DOHH2 (cell line): ENCODE measurements around the gene METAP1D.

ENCODE experiments used
- EZH2phosphoT487 ChIP-seq: fragments of 200-600 bp; sonication (generic); IDR thresholded peaks from 2 replicates; pipeline ENCODE4 v1.6.1; 2017; ENCODE audit warnings: borderline replicate concordance, mild to moderate bottlenecking, antibody characterized with exemption, low read length, moderate library complexity, mixed read lengths
- TF ChIP-seq, protein P1 (sequence below): fragments of 200-600 bp; sonication (generic); IDR thresholded peaks from one replicate; pipeline ENCODE4 v1.5.1; 2014; ENCODE audit warnings: antibody characterized with exemption, mild to moderate bottlenecking, low read depth, low read length; ENCODE audit not compliant: poor library complexity, severe bottlenecking

DNA sequence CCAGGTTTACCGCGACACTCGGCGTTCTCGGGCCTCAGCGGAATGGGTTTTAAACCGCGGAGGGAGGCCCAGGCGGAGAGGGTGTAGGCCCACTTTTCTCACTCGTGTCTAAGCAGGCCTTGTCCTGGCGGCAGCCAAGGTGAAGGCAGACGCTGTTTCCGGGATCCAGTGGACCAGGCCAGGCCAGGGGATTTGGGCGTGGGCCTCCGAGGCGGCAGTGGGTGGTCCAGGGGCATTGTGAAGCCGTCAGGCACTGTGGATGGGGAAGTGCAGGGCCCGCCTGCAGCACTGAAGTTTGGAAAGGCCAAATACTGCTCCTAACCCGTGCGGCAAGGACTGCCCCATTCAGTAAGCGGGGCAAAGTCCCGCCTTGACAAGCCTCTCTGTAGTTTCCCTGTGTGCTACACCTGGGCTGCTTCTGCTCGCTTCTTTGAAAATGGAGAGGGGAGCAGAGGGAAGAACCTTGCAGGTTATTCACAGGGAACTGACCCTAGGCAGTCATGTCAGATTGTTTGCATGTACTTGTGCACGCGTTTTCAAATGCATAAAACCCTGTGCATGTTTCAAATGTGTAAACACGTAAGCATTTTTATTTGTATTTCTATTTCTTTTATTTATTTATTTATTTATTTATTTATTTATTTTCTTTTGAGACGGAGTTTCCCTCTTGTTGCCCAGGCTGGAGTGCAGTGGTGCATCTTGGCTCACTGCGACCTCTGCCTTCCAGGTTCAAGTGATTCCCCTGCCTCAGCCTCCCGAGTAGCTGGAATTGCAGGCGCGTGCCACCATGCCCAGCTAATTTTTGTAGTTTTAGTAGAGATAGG, 110.4 kb downstream of the METAP1D start:
- TF ChIP-seq, protein P1, sequence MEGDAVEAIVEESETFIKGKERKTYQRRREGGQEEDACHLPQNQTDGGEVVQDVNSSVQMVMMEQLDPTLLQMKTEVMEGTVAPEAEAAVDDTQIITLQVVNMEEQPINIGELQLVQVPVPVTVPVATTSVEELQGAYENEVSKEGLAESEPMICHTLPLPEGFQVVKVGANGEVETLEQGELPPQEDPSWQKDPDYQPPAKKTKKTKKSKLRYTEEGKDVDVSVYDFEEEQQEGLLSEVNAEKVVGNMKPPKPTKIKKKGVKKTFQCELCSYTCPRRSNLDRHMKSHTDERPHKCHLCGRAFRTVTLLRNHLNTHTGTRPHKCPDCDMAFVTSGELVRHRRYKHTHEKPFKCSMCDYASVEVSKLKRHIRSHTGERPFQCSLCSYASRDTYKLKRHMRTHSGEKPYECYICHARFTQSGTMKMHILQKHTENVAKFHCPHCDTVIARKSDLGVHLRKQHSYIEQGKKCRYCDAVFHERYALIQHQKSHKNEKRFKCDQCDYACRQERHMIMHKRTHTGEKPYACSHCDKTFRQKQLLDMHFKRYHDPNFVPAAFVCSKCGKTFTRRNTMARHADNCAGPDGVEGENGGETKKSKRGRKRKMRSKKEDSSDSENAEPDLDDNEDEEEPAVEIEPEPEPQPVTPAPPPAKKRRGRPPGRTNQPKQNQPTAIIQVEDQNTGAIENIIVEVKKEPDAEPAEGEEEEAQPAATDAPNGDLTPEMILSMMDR, result no peak
- no peak for TF ChIP-seq EZH2phosphoT487
